CD4-positive, alpha-beta memory T cell (primary cell): ENCODE results near the gene TK2. TPM values are rescaled to one million over a fixed set of nuclear protein-coding genes. Genes with fewer than 3 reads are reported as not detected.

ENCODE experiments used
- CTCF ChIA-PET: fragments of 350-600 bp; sonication (Branson Sonifier 250); formaldehyde crosslinking; loops from one replicate; lab custom pipeline; 2021; ENCODE audit warnings: inconsistent platforms; ENCODE audit not compliant: partially characterized antibody; lab: Charles Lee
- POLR2A ChIA-PET: fragments of 350-600 bp; sonication (Branson Sonifier 250); formaldehyde crosslinking; loops from one replicate; lab custom pipeline; 2021; ENCODE audit not compliant: partially characterized antibody; lab: Charles Lee
- DNase-seq, 5 donors: peaks; one replicate each; pipeline versions ENCODE4 v3.0.0 to v3.0.0-alpha.2; 2020 to 2022; ENCODE audit warnings: mixed read lengths in 1 of 5
- H3K27ac ChIP-seq: one replicate; pipeline ENCODE4 v1.7.0; 2013; ENCODE audit warnings: low read depth, low read length
- H3K27me3 ChIP-seq: 2 replicates; pipeline ENCODE4 v1.7.0; 2013; ENCODE audit warnings: mild to moderate bottlenecking, low read length, moderate library complexity; ENCODE audit not compliant: insufficient read depth
- H3K36me3 ChIP-seq: 2 replicates; pipeline ENCODE4 v1.7.0; 2013; ENCODE audit warnings: mild to moderate bottlenecking, low read length, moderate library complexity; ENCODE audit not compliant: insufficient read depth
- H3K4me1 ChIP-seq: 2 replicates; pipeline ENCODE4 v1.7.0; 2013; ENCODE audit warnings: mild to moderate bottlenecking, low read length, moderate library complexity; ENCODE audit not compliant: insufficient read depth
- H3K4me3 ChIP-seq, 2 donors: one replicate each; pipeline ENCODE4 v1.7.0; 2013; ENCODE audit warnings: low read length in 2 of 2, mild to moderate bottlenecking in 1 of 2
- H3K9me3 ChIP-seq, 2 donors: one replicate each; pipeline ENCODE4 v1.7.0; 2013; ENCODE audit warnings: low read length in 2 of 2, control low read depth in 1 of 2; ENCODE audit not compliant: control insufficient read depth in 1 of 2
- H3K27ac Mint-ChIP-seq, 7 donors: one replicate each; pipeline ENCODE4 v1.8.0; 2020 to 2021; ENCODE audit warnings: mixed read lengths in 7 of 7, mild to moderate bottlenecking in 6 of 7, inconsistent platforms in 3 of 7, moderate library complexity in 3 of 7
- H3K27me3 Mint-ChIP-seq, 2 donors: one replicate each; pipeline ENCODE4 v1.8.0; 2020 to 2021; ENCODE audit warnings: mixed read lengths in 2 of 2
- H3K36me3 Mint-ChIP-seq, 2 donors: one replicate each; pipeline ENCODE4 v1.8.0; 2020 to 2021; ENCODE audit warnings: mixed read lengths in 2 of 2, inconsistent platforms in 1 of 2, mild to moderate bottlenecking in 1 of 2
- H3K4me1 Mint-ChIP-seq, 4 donors: one replicate each; pipeline ENCODE4 v1.8.0; 2020 to 2021; ENCODE audit warnings: mixed read lengths in 4 of 4, mild to moderate bottlenecking in 1 of 4
- H3K4me3 Mint-ChIP-seq, 8 donors: one replicate each; pipeline ENCODE4 v1.8.0; 2020 to 2021; ENCODE audit warnings: mixed read lengths in 8 of 8, mild to moderate bottlenecking in 7 of 8, moderate library complexity in 6 of 8, inconsistent platforms in 3 of 8
- H3K9me3 Mint-ChIP-seq, 8 donors: one replicate each; pipeline ENCODE4 v1.8.0; 2020 to 2021; ENCODE audit warnings: mixed read lengths in 8 of 8, mild to moderate bottlenecking in 5 of 8, inconsistent platforms in 3 of 8, moderate library complexity in 1 of 8
- intact Hi-C: fragments of 100-400 bp; cut with micrococcal nuclease; formaldehyde crosslinking; loops from one replicate; pipeline ENCODE4 v1.15.1; 2023
- polyA plus RNA-seq, 2 donors: library from polyadenylated mRNA; unstranded; fragments of 300-500 nt; fragmentation: Illumina TruSeq; gene quantifications; one replicate each; pipeline ENCODE4 v1.2.3, GENCODE V29; 2021
- total RNA-seq, 2 experiments: library from RNA; stranded (reverse); gene quantifications; one replicate each; pipeline ENCODE4 v1.2.3, GENCODE V29; 2021

The TK2 gene
- total and polyA plus RNA-seq, 4 experiments from 2014 or later, result 3.9 to 10.2 (median 7.4) TPM

- POLR2A ChIA-PET, result no interaction called here
Observed at GRCh38 chr16:66471264-66471663, 78.7 kb downstream of the TK2 start.

GRCh38 chr16:66470556-66470955 is 79.4 kb downstream of the TK2 start:
- Histone ChIP-seq H3K27me3 (peaks cover 4% of the 10 kb centered on the region), H3K4me1 (peaks cover 16% of the 10 kb centered on the region), H3K4me3 (no peak overlapping the region), H3K36me3 (no peaks in the 10 kb centered on the region), H3K27ac (no peak overlapping the region), H3K9me3 (no peaks in the 10 kb centered on the region)
- CTCF ChIA-PET, result no interaction called here
- Mint-ChIP-seq H3K27ac (peak overlapping the region in 1 of 7 donors; percentile 24), H3K27me3 (peaks cover 5 to 12% of the 10 kb centered on the region in 2 donors), H3K9me3 (peaks cover 0 to 7% (median under 1%) of the 10 kb centered on the region in 8 donors), H3K36me3 (peaks cover 0 to 3% of the 10 kb centered on the region in 2 donors), H3K4me3 (no peak overlapping the region), H3K4me1 (peaks cover 14 to 20% (median 17%) of the 10 kb centered on the region in 4 donors)
- no peak for DNase-seq
- intact Hi-C loops, result no loop called here
- POLR2A ChIA-PET, result no interaction called here

More at GRCh38 chr16:66471264-66471663, 78.7 kb downstream of the TK2 start:
- Histone ChIP-seq H3K27me3 (peaks cover 4% of the 10 kb centered on the region), H3K4me1 (peaks cover 19% of the 10 kb centered on the region), H3K9me3 (no peaks in the 10 kb centered on the region), H3K27ac (no peak overlapping the region), H3K36me3 (no peaks in the 10 kb centered on the region), H3K4me3 (no peak overlapping the region)
- intact Hi-C loops, result no loop called here
- Mint-ChIP-seq H3K27ac (no peak overlapping the region), H3K27me3 (peaks cover 3 to 12% of the 10 kb centered on the region in 2 donors), H3K4me3 (no peak overlapping the region), H3K36me3 (peaks cover 0 to 2% of the 10 kb centered on the region in 2 donors), H3K4me1 (peaks cover 15 to 23% (median 18%) of the 10 kb centered on the region in 4 donors), H3K9me3 (peaks cover 0 to 6% (median under 1%) of the 10 kb centered on the region in 8 donors)
- no peak for DNase-seq
- CTCF ChIA-PET, result no interaction called here

DNA sequence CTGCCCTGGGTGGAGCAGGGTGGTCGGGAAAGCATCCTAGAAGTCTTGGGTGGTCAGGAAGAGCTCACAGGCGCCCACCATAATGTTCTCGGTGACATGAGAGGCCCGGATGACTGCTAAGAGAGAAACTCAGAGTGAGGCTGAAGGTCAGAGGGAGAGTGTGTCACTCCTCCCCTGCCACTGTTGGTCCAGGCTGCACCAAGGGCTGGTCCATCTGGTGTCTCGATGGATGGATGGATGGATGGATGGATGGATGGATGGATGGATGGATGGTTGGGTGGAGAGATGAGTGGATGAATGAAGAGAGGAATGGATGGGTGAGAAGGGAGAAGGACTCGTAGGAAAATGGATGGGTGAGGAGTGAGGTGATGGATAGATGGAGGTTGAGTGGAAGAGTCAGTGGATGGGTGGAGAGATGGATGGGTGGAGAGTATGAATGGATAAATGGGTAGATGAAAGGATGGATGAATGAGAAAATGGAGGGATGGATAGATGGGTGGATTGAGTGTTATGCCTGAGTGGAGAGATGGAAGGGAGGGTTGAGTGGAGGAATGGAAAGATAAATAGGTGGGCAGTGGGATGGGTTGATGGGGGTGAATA is 79.9 kb downstream of the TK2 start:
- Histone ChIP-seq H3K4me3 (no peak overlapping the region), H3K4me1 (peaks cover 13% of the 10 kb centered on the region), H3K9me3 (no peaks in the 10 kb centered on the region), H3K36me3 (no peaks in the 10 kb centered on the region), H3K27ac (no peak overlapping the region), H3K27me3 (peaks cover 4% of the 10 kb centered on the region)
- intact Hi-C loops, result no loop called here
- DNase-seq, result no peak
- POLR2A ChIA-PET, result interaction anchor here (1.3 kb wide), 1 partner anchor 62 kb away, joined by 4 read pairs; no protein-coding TSS in a partner anchor
- Mint-ChIP-seq H3K4me3 (no peak overlapping the region), H3K27me3 (peaks cover 6 to 13% of the 10 kb centered on the region in 2 donors), H3K36me3 (peaks cover 0 to 3% of the 10 kb centered on the region in 2 donors), H3K9me3 (peaks cover 0 to 7% (median under 1%) of the 10 kb centered on the region in 8 donors), H3K4me1 (peaks cover 12 to 15% (median 14%) of the 10 kb centered on the region in 4 donors), H3K27ac (peak overlapping the region in 1 of 7 donors; percentile 24)
- CTCF ChIA-PET, result no interaction called here

GRCh38 chr16:66469291-66469946 is 80.5 kb downstream of the TK2 start:
- Mint-ChIP-seq H3K36me3 (peaks cover 0 to 3% of the 10 kb centered on the region in 2 donors), H3K4me3 (no peak overlapping the region), H3K4me1 (peaks cover 7 to 9% (median 8%) of the 10 kb centered on the region in 4 donors), H3K9me3 (peaks cover 0 to 7% (median under 1%) of the 10 kb centered on the region in 8 donors), H3K27ac (no peak overlapping the region), H3K27me3 (peaks cover 6 to 17% of the 10 kb centered on the region in 2 donors)
- ChIA-PET CTCF (interaction anchor here (1.2 to 1.5 kb wide), 2 partner anchors 10 to 139 kb away, joined by 3 to 7 read pairs; no protein-coding TSS in a partner anchor), POLR2A (interaction anchor here (1.3 kb wide), 1 partner anchor 61 kb away, joined by 4 read pairs; no protein-coding TSS in a partner anchor)
- no peak overlapping the region for H3K4me3 ChIP-seq
- H3K9me3 ChIP-seq, result no peaks in the 10 kb centered on the region
- peaks cover 4% of the 10 kb centered on the region for H3K27me3 ChIP-seq
- peaks cover 7% of the 10 kb centered on the region for H3K4me1 ChIP-seq
- H3K27ac ChIP-seq, result no peak overlapping the region
- DNase-seq, result no peak
- intact Hi-C loops, result no loop called here
- no peaks in the 10 kb centered on the region for H3K36me3 ChIP-seq

- Histone ChIP-seq H3K27me3 (peaks cover 4% of the 10 kb centered on the region), H3K36me3 (no peaks in the 10 kb centered on the region), H3K9me3 (no peaks in the 10 kb centered on the region), H3K4me3 (no peak overlapping the region), H3K4me1 (no peaks in the 10 kb centered on the region), H3K27ac (no peak overlapping the region)
- no peak overlapping the region for H3K4me3 Mint-ChIP-seq
- no peak overlapping the region for H3K27ac Mint-ChIP-seq
- peaks cover 0 to 7% (median under 1%) of the 10 kb centered on the region in 8 donors for H3K9me3 Mint-ChIP-seq
- intact Hi-C loops, result no loop called here
- ChIA-PET CTCF (interaction anchor here (1.0 to 1.5 kb wide), 3 partner anchors 11 to 140 kb away, joined by 3 to 7 read pairs (median 3); no protein-coding TSS in a partner anchor), POLR2A (interaction anchor here (1.3 kb wide), 1 partner anchor 60 kb away, joined by 4 read pairs; no protein-coding TSS in a partner anchor)
- peaks cover 11 to 21% of the 10 kb centered on the region in 2 donors for H3K27me3 Mint-ChIP-seq
- peaks cover 0 to 2% (median 0%) of the 10 kb centered on the region in 4 donors for H3K4me1 Mint-ChIP-seq
- no peak for DNase-seq
- H3K36me3 Mint-ChIP-seq, result peaks cover 0 to 3% of the 10 kb centered on the region in 2 donors
Observed at GRCh38 chr16:66468321-66468965, 81.5 kb downstream of the TK2 start.

DNA sequence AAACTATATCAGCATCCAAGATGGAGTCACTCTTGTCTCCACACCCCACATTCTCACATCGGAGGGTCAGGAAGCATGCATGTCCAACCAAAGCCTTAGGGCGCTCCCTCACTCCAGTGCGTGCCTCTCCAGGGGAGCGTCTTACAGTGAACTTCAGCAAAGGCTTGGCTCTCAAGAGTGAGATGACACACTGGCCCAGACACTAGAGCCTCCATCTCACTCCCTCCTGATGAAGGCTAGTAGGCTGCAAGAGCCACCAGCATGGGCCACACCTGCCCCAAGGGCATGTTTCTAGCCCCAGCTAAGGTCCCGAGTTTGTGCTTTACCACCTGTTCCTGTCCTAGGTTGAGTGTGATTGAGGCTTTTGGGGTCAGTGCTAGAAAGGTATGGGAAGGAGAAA is 82.3 kb downstream of the TK2 start:
- Mint-ChIP-seq H3K4me3 (no peak overlapping the region), H3K9me3 (peaks cover 0 to 7% (median under 1%) of the 10 kb centered on the region in 8 donors), H3K27ac (no peak overlapping the region), H3K36me3 (peaks cover 0 to 3% of the 10 kb centered on the region in 2 donors), H3K4me1 (peaks cover 0 to 2% (median 0%) of the 10 kb centered on the region in 4 donors), H3K27me3 (peaks cover 15 to 21% of the 10 kb centered on the region in 2 donors)
- Histone ChIP-seq H3K9me3 (no peaks in the 10 kb centered on the region), H3K27me3 (peaks cover 4% of the 10 kb centered on the region), H3K36me3 (no peaks in the 10 kb centered on the region), H3K27ac (no peak overlapping the region), H3K4me1 (no peaks in the 10 kb centered on the region), H3K4me3 (no peak overlapping the region)
- intact Hi-C loops, result no loop called here
- CTCF ChIA-PET, result interaction anchor here (1.0 kb wide), 1 partner anchor 95 kb away, joined by 3 read pairs; no protein-coding TSS in a partner anchor
- POLR2A ChIA-PET, result no interaction called here
- DNase-seq, result no peak
